GM12892 (cell line): ENCODE results near the gene DHRS1.

Experiments
- POLR2A ChIP-seq: IDR thresholded peaks from 2 replicates; pipeline ENCODE4 v1.6.1; 2011; ENCODE audit warnings: low read depth, low read length, control low read depth
- POLR2AphosphoS5 ChIP-seq: IDR thresholded peaks from 2 replicates; pipeline ENCODE4 v1.6.1; 2011; ENCODE audit warnings: low read depth, low read length, control low read depth

GRCh38 chr14:24329073-24329663 is 29.6 kb upstream of the DHRS1 start:
- TF ChIP-seq POLR2A (no peak), POLR2AphosphoS5 (no peak)
